Activated T-cell treated with anti-CD3 and anti-CD28 coated beads for 48 hours (primary cell): ENCODE results near the gene LMOD3.
A peak's percentile ranks its signal among the peaks of the same experiment; 100 is the strongest.

Experiments
- DNase-seq: peaks from one replicate; pipeline ENCODE4 v3.0.0-alpha.2; 2020; ENCODE audit warnings: low read depth

LMOD3 gene

GRCh38 chr3:69091389-69092029 lies 30.9 kb downstream of the LMOD3 start:
- DNase-seq: no peak

DNA sequence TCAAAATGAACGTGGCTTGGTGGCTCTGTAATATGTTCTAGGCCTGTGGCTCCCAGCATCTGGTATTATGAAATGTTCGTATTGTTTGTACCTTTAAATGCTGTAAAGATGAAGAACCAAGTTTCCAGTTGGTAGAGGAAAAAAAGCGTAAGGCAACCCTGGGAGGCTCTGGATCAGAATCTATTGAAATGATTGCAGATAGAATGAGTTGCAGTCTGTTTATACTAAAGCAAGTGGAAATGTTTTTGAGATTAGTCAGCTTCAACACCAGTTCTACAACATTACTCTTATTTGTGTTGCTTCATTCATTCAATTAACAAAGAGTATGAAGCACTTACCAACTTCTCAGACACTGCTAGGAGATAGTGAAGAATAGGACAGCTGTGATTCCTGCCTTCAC lies 32.4 kb downstream of the LMOD3 start:
- no peak for DNase-seq

DNA sequence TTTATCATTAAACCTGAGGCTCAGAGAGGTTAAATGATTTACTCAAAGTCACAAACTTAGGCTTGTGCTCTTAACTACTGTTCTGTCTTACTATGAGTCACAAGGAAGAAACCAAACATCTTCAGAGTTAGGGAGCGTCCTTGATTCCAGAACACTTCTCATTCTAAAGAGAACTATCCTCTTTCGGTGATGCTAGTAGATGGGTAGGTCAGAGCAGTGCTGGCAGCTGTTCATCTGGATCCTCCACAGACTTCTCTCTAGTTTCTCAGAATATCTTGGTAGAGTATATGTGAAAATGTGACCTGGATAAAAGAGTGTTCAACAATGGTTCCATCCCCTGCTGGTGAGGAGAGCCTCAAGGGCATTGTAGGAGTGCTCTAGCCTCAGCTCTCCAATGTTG lies 34.3 kb downstream of the LMOD3 start:
- DNase-seq: no peak

- no peak for DNase-seq
Measured at GRCh38 chr3:69087030-69087791, 35.2 kb downstream of the LMOD3 start.

GRCh38 chr3:69085833-69086722 lies 36.3 kb downstream of the LMOD3 start:
- peak; percentile 76 for DNase-seq

DNA sequence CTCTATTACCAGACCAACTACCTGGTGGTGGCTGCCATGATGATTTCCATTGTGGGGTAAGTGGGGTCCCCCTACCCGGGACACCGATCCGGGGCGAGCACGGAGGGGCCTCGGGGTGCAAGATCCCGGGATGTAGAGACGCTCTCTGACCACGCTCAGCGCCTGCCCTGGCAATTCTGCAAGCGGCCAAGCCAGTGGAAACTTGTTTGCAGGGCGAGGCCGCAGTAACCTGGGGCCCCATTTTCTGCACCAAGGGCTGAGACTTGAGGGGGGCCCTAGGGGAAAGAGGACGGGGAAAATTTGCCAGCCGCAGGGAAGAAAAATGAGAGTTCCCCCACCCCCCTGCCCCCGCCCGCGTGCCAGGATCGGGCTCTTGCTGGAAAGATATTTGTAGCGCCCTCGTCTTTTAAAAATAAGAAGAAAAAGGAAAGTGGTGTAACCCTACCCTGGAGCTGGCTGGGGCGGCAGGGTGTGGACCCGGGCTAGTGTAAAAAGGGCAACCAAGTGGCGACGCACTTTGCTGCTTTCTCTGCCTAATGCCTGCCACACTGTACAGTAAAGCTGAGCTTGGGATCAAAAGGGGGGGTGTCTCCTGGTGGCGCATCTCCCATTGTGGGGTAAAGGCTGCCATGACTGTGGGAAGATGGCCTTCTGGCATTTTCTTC lies 37.1 kb downstream of the LMOD3 start:
- no peak for DNase-seq

- DNase-seq: peak; percentile 86
Measured at GRCh38 chr3:69084326-69085167, 37.8 kb downstream of the LMOD3 start, which contains the start of gene ARL6IP5. Gene ARL6IP5 (plus strand): TSS chr3:69084937. CDS start chr3:69085048, 111 bp downstream.

DNA sequence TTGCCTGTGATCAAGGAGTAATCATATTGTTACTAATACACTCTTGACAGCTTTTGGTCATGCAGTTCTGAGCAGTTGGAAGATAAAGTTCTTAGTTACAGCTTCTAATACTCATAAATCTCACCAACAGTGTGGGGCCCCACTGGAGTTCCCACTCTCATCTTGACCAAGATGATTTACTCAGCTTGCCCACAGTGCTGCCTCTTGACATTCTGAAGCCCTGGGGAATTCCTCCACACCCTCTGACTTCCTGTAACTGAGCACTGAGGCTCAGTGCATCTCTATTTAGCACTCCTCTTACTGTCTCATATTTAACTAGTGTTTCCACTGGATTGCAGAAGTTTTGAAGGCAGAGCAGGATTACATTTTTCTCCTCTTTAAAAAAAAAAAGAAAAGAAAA lies 39.6 kb downstream of the LMOD3 start:
- peak; percentile 61 for DNase-seq

- DNase-seq: no peak
Measured at GRCh38 chr3:69082361-69082760, 40.0 kb downstream of the LMOD3 start.

- no peak for DNase-seq
Measured at GRCh38 chr3:69081583-69082262, 40.7 kb downstream of the LMOD3 start.

DNA sequence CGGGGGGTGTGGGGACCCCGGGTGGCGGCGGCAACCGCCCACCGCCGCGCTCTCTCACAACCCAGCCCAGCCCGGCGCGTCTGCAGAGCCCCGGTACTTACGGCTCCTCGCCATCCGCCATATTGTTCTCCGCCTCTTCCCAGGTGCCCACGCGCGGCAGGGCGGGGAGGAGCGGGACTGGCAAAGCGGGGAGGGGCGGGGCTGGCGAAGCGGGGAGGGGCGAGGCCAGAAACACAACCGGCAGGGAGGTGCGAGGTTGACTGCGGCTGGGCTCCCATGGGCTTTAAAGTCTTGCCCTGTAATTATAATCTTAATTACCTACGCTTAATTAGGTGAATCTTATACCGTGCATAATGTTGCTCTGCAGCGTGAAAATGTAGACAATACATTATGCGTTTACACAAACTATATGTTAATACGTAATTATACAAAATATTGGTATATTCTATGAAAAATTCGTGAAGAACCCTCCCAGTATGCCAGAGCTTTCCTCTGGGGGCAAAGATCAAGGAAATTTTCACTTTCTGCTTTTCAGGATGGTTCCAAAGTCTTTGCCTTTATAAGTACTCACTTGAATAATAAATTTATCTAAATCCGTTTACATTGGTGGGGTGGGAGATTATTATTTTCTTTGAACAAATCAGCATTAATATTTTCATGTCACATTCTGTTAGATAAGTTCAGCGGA lies 42.0 kb downstream of the LMOD3 start, which contains the start of gene UBA3:
Gene UBA3, minus strand, starts transcription at position 133 of the 688 bp plus-strand sequence. Its CDS starts 12 bp downstream, at position 121.
- DNase-seq: peak; percentile 92

DNA sequence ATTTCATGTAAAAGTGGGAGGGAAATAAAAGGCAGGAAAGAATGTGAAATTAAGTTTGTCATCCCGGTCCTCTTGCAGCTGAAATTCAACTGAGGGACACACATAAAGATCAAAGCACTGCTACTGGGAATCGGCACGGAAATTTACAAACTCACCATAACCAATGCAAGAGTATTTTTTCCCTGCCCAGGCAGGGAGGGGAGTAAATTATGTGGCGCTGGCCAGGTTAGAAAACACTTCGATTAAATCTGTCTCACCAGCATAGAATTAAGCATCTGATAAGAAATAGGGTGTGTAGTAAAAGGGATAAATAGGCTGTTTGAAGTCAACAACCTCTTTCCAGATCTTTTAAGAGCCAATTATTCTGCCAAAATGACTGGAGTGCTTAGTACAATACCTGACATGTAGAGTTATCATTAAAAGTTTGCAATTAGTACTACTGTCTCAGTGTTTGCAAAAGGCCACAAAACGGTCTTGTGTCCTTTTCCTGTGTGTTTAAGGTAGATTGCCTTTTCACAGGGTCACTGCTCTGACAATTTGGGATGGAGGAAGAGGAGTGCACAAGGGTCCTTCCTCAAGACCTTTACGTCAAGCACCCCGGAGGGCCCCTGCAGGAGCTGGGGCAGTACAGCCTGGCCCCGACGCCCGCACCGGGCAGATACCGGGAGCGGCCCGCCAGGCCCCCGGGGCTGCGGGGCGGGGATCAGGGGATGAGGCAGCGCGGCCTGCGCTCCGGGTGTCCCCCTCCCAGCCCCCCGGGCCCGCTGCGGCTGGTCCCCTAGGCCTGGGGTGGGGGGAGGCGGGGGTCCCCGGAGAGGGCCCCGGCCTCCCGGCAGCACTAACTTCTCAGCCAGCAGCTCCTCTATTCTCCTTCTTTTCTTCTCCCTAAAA lies 42.9 kb downstream of the LMOD3 start:
- DNase-seq: peak; percentile 29

DNA sequence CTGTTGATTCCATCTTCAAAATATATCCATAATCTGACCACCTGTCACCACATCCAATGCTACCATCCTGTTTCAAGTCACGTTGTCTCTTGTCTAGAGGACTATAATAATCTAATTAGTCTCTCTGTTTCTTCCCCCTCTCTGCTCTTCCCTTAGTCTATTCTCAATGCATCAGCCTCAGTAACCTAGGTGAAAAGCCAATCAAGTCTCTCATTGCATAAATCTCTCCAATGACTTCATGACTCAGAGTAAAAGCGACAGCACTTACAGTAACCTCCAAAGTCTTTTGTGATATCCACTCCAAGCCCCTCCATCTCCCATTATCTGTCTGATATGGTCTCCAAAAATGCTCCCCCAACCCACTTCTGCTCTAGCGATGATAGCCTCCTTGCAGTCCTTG lies 49.5 kb downstream of the LMOD3 start:
- DNase-seq: no peak

GRCh38 chr3:69066121-69066520 lies 56.3 kb downstream of the LMOD3 start:
- DNase-seq: no peak

DNA sequence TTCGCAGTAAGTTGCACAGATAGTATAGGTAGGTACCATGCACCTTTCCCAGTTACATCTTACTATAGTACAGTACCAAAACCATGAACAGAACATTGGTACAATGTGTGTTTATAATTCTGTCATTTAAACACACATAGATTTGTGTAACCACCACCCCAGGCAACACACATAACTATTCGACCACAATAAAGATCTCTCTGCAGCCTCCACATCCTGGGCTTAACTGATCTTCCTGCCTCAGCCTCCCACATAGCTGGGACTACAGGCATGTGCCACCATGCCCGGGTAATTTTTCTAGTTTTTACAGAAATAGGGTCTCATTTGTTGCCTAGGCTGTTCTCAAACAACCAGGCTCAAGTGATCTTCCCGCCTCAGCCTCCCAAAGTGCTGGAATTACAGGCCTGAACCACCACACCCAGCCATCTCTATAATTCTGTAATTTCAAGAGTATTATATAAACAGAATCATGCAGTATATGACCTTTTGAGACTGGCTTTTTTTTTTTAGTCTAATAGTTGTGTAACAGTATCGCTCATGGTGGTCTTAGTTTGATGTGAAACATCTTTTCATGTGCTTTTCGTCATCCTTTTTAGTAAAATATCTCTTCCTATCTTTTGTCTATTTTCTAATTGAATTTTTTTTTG lies 57.0 kb downstream of the LMOD3 start:
- no peak for DNase-seq

GRCh38 chr3:69063636-69064035 lies 58.8 kb downstream of the LMOD3 start:
- DNase-seq: no peak

DNA sequence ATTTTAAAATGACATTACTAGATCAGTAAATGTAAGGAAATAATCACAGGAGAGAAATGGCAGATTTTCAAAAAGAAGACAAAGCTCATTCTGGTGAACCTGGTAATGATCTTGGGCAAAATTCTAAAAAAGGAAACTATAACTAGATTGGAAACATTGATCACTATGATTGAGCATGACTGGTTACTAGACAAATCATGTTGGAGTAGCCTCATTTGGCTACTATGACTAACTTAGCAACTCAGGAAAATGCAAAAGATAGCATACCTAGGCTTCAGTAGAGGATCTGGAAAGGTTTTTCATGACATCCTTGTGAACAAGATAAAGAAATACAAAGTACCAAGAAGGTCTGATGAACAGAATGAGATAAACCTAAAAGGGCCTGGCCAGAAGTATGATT lies 62.7 kb downstream of the LMOD3 start:
- no peak for DNase-seq

DNA sequence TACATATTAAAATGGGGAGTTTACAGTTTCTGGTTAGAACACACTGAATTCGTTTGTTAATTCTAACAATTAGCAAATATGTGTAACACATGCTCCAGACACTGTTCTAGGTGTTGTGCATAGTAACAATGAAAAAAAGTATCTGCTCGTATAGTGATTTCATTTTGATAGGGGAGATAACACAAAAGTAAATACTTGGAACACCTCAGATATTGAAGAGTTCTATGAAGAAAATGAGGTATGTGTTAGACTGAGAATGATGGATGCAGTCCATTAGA lies 63.5 kb downstream of the LMOD3 start:
- no peak for DNase-seq
